ENCODE results near the gene GP5.

DNA sequence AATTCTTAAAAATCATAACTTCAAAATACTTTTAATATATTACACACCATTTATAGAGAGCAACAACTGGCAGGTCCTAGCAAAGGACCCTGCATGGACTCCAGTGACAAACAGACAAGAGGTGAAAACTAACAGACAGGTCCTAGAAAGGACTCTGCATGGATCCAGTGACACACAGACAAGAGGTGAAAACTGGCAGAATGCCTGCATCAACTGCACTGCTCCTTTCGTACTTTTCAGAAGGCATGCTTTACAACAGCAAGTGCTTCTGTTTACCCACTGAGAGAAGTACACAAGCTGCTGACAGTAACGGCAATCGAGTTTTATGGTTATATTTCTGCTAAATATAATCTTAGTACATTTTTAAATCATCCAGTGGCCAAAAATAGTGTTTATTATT lies 24.3 kb upstream of the GP5 start:
- TF ChIP-seq, protein P1, sequence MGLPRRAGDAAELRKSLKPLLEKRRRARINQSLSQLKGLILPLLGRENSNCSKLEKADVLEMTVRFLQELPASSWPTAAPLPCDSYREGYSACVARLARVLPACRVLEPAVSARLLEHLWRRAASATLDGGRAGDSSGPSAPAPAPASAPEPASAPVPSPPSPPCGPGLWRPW (IDR thresholded peaks at IDR 0.05), result no peak
- TF ChIP-seq POLR2A (IDR thresholded peaks at IDR 0.05; ENCODE audit: low read length), result no peak

Measured in A549 (cell line).